NCI-H2171 treated with DMSO at 0.1 percent for 48 hours (cell line): Measurements from ENCODE around the gene PLPPR3.
"Not testable (repeated sequence)": the region's sequence is repeated elsewhere in the genome, so short reads cannot be mapped to it uniquely, and the experiment has no call there.

Experiments used
- DNase-seq: peaks from one replicate; lab custom pipeline; 2025; lab: John Stamatoyannopoulos, UW

Gene PLPPR3

GRCh38 chr19:827710-828321 is 6.1 kb upstream of the PLPPR3 start, which contains the start of gene AZU1:
TSS of gene AZU1 (plus strand) at chr19:827837. CDS start at chr19:827847, 10 bp downstream.
- DNase-seq: no peak

- no peak for DNase-seq
Observed at GRCh38 chr19:827314-827709, 5.6 kb upstream of the PLPPR3 start.

DNA sequence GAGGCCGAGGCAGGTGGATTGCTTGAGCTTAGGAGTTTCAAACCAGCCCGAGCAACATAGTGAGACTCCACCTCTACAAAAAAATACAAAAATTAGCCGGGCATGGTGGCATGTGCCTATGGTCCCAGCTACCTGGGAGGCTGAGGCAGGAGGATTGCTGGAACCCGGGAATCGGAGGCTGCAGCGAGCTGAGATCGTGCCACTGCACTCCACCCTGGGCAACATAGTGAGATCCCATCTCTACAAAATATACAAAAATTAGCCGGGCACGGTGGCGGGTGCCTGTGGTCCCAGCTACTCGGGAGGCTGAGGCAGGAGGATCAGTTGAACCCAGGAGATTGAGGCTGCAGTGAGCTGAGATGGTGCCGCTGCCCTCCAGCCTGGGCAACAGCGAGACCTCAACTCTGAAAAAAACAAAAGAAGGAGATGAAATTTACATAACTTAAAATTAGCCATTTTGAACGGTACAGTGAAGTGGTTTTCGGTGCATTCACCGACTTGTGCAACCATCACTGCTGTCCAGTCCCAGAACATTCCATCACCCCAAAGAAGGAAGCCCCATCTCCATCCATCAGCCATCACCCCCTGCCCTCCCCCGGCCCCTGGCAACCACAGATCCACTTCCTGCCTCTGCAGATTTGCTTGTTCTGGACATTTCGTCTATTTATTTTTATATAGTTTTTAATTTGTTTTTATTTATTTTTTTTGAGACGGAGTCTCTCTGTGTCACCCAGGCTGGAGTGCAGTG is 4.3 kb upstream of the PLPPR3 start:
- DNase-seq: no peak

GRCh38 chr19:824885-825284 is 3.1 kb upstream of the PLPPR3 start:
- DNase-seq: no peak

- no peak for DNase-seq
Observed at GRCh38 chr19:823565-824121, 1.9 kb upstream of the PLPPR3 start.

- DNase-seq: no peak
Observed at GRCh38 chr19:821231-821824, 427 bp downstream of the PLPPR3 start.

DNA sequence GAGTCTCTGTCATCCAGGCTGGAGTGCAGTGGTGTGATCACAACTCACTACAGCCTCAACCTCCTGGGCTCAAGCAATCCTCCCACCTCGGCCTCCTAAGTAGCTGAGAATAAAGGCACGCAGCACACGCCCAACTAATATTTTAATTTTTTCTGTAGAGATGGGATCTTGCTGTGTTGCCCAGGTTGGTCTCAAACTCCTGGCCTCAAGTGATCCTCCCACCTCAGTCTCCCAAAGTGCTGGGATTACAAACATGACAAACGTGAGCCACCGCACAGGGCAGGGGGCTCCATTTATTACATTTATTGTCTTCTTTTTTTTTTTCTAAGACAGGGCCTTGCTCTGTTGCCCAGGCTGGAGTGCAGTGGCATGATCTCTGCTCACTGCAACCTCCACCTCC is 1.5 kb downstream of the PLPPR3 start:
- DNase-seq: not testable (repeated sequence)

- DNase-seq: no peak
Observed at GRCh38 chr19:816500-816857, 5.3 kb downstream of the PLPPR3 start.

DNA sequence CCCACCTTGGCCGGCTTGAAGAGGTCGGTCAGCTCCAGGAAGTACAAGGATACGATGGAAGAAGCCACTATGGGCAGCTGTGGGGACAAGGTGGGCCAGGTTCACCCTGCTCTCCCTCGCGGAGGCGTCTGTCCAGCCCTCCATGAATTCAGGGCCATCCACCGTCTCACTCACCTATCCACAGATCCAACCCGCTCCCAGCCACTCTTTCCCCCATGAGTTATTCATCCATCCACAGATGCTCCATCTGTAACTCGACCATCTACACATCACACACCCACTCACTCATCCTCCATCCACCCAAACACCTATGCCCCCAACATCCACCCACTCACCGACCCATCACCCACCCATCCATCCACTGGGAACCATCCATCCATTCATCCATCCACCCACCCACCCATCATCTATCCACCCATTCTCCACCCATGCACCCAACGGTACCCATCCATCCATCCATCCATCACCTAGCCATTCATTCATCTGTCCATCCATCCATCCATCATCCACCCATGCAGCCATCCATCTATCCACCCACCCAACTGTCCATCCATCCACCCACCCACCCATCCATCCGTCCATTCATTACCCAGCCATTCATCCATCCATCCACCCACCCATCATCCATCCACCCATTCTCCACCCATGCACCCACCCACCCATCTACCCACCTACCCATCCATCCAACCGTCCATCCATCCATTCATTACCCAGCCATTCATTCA is 5.8 kb downstream of the PLPPR3 start:
- no peak for DNase-seq

GRCh38 chr19:815079-815774 is 6.5 kb downstream of the PLPPR3 start:
- no peak for DNase-seq

DNA sequence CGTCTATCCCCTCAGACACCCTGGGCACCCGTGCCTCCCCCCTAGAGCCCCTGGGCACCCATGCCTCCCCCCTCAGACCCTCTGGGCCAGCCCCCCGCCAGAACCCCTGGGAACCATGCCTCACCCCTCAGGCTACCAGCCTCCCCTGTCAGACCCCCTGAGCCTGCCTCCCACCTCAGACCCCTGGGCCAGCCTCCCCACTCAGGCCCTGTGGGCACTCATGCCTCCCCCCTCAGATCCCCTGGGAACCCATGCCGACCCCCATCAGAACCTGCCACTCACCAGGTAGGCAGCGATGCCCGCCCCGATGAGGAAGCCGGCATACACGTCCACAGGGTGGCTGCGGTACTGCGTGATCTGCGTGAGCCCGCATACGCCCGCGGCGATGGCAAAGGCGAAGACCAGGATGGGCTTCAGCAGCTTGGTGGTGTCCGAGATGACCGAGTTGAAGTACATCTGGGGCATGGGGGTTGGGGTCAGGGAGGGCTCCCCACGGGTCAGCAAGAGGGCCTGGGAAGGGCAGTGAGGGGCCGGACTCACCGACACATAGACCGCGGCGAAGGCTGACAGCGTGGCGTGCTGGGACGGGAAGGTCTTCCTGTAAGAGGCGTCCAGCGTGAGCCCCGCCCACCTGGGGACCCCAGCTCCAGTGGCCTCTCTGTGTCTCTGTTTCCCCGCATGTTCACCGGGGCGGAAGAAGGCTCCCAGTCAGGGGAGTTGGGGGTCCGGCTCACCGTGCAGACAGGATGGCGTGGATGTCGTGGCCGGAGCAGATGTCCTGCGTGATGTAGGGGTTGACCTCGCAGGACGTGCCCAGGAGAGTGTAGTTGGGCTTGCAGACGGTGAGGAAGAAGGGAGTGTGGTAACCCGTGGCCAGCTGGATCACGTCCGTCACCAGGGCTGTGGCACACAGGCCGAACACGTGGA is 7.3 kb downstream of the PLPPR3 start:
- no peak for DNase-seq

DNA sequence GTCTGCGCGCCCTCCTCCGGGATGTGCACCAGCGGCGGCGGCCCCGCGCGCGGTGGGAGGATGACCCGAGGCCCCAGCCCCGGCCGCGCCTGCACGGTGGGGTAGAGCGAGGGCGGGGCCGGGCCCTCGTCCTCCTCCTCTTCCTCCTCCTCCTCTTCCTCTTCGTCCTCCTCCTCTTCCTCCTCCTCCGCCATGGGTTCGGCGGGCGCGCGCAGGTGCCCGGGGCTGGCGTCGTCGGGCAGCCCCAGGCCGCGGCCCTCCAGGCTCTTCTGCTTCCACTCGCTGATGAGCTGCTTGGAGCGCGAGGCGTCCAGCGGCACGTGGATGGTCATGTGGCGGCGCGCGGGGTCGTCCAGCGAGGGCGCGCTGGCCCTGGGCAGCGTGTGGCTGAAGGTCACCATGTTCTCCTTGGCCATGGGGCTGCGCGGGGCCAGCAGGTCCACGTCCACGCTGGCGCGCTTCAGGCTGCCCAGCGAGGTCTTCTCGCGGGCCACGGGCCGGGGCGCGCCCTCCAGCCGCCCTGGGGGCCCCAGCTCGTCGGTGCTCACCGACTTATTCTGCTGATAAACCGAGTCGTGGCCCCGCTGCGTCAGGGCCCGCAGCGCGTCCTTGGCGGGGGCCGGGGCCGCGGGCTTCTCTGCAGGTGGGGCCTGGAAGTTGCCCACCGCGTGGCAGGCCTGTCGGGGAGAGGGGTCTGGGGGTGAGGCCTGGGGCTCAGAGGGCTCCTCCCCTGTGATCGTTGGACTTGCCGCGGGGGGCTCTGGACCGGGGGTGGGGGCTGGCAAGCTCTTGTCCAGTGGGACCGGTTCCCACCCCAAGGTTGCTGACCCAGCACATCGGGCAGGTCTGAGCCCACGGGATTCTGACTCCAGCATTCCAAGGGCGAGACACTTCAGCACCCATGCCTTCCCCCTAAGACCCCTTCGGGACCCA is 8.3 kb downstream of the PLPPR3 start:
- DNase-seq: no peak

DNA sequence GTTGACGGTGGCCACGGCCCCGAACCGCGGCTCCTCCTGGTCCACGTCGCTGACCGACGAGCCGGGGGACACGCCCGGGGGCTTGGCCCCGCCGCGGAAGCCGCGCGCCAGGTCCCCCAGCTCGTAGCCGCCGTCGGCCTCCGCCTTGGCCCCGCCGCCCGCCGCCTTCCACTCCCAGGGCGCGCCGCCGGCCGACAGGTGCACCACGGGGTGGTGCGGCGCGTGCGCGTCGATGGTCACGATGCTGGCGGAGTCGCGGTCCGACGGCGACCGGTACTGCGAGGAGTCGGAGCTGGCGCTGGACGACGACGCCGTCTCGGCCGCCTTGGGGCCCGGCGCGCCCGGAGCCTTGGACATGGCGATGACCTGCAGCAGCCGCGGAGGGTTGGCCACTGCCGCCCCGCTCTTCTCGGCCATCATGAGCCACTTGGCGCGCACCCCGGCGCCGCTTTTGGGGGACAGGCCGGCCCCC is 9.0 kb downstream of the PLPPR3 start:
- DNase-seq: no peak

DNA sequence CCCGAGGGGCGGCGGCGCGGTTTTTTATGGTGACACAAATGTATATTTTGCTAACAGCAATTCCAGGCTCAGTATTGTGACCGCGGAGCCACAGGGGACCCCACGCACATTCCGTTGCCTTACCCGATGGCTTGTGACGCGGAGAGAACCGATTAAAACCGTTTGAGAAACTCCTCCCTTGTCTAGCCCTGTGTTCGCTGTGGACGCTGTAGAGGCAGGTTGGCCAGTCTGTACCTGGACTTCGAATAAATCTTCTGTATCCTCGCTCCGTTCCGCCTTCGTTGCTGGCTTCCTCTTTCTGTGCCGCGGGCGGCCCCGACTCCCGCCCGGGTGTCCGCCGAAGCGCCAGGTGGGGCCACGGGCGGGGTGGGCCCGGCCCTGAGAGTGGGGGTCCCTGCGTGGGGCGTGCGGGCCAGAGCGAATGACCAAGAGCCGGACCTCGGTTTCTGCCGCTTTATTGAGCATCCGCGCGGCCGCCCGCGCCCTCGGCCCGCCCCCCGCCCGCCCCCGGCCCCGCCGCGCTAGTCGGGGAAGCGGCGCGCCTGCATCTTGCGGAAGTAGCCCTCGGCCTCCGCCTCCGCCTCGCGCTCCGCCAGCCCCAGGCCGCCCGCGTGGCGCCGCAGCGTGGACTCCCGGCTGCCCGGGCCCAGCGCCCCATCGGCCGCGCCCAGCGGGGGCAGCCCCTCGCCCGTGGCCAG is 9.6 kb downstream of the PLPPR3 start:
- no peak for DNase-seq

DNA sequence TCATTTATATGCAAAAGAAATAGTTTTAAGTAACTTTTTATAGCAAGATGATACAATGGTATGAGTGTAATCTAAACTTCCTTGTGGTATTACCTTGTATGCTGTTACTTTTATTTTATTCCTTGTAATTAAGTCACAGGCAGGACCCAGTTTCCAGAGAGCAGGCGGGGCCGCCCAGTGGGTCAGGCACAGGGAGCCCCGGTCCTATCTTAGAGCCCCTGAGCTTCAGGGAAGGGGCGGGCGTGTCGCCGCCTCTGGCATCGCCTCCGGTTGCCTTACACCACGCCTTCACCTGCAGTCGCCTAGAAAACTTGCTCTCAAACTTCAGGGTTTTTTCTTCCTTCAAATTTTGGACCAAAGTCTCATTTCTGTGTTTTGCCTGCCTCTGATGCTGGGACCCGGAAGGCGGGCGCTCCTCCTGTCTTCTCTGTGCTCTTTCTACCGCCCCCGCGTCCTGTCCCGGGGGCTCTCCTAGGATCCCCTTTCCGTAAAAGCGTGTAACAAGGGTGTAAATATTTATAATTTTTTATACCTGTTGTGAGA is 10.2 kb downstream of the PLPPR3 start:
- DNase-seq: no peak

GRCh38 chr19:810883-811489 is 10.8 kb downstream of the PLPPR3 start:
- DNase-seq: no peak

DNA sequence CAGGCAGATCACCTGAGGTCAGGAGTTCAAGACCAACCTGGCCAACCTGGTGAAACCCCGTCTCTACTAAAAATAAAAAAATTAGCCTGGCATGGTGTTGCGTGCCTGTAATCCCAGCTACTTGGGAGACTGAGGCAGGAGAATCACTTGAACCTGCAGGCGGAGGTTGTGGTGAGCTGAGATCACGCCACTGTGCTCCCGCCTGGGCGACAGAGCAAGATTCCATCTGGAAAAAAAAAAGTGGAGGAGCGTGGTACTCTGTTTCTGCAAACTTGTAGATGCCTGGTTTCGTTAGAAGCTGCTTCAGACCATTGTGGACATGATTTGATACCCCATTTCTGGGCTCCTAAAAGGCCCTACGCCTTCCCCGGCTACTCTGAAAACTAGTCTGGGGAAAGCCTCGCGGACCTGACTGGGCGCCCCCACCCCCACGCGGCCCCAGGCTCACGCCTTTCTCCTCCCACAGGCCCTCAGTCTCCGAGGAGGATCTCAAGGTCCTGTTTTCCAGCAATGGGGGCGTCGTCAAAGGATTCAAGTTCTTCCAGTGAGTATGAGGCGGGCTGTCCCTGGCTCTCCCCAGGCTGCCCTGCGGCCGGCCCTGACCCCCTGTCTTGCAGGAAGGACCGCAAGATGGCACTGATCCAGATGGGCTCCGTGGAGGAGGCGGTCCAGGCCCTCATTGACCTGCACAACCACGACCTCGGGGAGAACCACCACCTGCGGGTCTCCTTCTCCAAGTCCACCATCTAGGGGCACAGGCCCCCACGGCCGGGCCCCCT is 11.5 kb downstream of the PLPPR3 start:
- DNase-seq: no peak
